Activated T-cell treated with anti-CD3 and anti-CD28 coated beads for 48 hours (primary cell): ENCODE measurements around the gene CNDP1.
"Not testable (repeated sequence)": the region's sequence is repeated elsewhere in the genome, so short reads cannot be mapped to it uniquely, and the experiment has no call there.

Source experiments
- DNase-seq: peaks from one replicate; pipeline ENCODE4 v3.0.0-alpha.2; 2020; ENCODE audit warnings: low read depth

CNDP1 gene

GRCh38 chr18:74521068-74521725 is 13.1 kb upstream of the CNDP1 start:
- DNase-seq = no peak

GRCh38 chr18:74522635-74523548 is 11.4 kb upstream of the CNDP1 start:
- DNase-seq = no peak

GRCh38 chr18:74524097-74524496 is 10.2 kb upstream of the CNDP1 start:
- DNase-seq = no peak

- not testable (repeated sequence) for DNase-seq
Measured at GRCh38 chr18:74524915-74525314, 9.4 kb upstream of the CNDP1 start.

- no peak for DNase-seq
Measured at GRCh38 chr18:74525741-74526140, 8.6 kb upstream of the CNDP1 start.

- no peak for DNase-seq
Measured at GRCh38 chr18:74526488-74526887, 7.8 kb upstream of the CNDP1 start.

GRCh38 chr18:74528478-74528877 is 5.8 kb upstream of the CNDP1 start:
- DNase-seq = no peak

GRCh38 chr18:74528913-74529312 is 5.4 kb upstream of the CNDP1 start:
- no peak for DNase-seq

- DNase-seq = no peak
Measured at GRCh38 chr18:74529378-74529777, 4.9 kb upstream of the CNDP1 start.

GRCh38 chr18:74529811-74530583 is 4.3 kb upstream of the CNDP1 start:
- DNase-seq = no peak

GRCh38 chr18:74530584-74530862 is 3.8 kb upstream of the CNDP1 start:
- no peak for DNase-seq

- DNase-seq = no peak
Measured at GRCh38 chr18:74531043-74531442, 3.3 kb upstream of the CNDP1 start.

- DNase-seq = no peak
Measured at GRCh38 chr18:74532511-74533025, 1.7 kb upstream of the CNDP1 start.

- no peak for DNase-seq
Measured at GRCh38 chr18:74533666-74534065, 634 bp upstream of the CNDP1 start.

GRCh38 chr18:74534981-74535649 is 815 bp downstream of the CNDP1 start:
- DNase-seq = no peak

- DNase-seq = no peak
Measured at GRCh38 chr18:74539289-74539688, 5.0 kb downstream of the CNDP1 start.

- no peak for DNase-seq
Measured at GRCh38 chr18:74540652-74541421, 6.5 kb downstream of the CNDP1 start.

GRCh38 chr18:74541703-74542555 is 7.6 kb downstream of the CNDP1 start:
- no peak for DNase-seq

GRCh38 chr18:74544898-74545297 is 10.6 kb downstream of the CNDP1 start:
- DNase-seq = no peak

GRCh38 chr18:74546007-74546406 is 11.7 kb downstream of the CNDP1 start:
- DNase-seq = no peak
